Non-pigmented ciliary epithelial cell (primary cell): ENCODE data around the gene PSMB10.
A peak's percentile ranks its signal among the peaks of the same experiment; 100 is the strongest.
"Not testable (repeated sequence)": the region's sequence is repeated elsewhere in the genome, so short reads cannot be mapped to it uniquely, and the experiment has no call there.

Experiments used
- DNase-seq: peaks from one replicate; pipeline ENCODE4 v3.0.0-alpha.2; 2010; ENCODE audit warnings: low read depth

The PSMB10 gene

GRCh38 chr16:67942200-67942509 is 5.5 kb upstream of the PSMB10 start:
- DNase-seq: no peak

- DNase-seq: no peak
Observed at GRCh38 chr16:67941469-67942199, 5.0 kb upstream of the PSMB10 start.

GRCh38 chr16:67940446-67941089 is 3.9 kb upstream of the PSMB10 start:
- no peak for DNase-seq

DNA sequence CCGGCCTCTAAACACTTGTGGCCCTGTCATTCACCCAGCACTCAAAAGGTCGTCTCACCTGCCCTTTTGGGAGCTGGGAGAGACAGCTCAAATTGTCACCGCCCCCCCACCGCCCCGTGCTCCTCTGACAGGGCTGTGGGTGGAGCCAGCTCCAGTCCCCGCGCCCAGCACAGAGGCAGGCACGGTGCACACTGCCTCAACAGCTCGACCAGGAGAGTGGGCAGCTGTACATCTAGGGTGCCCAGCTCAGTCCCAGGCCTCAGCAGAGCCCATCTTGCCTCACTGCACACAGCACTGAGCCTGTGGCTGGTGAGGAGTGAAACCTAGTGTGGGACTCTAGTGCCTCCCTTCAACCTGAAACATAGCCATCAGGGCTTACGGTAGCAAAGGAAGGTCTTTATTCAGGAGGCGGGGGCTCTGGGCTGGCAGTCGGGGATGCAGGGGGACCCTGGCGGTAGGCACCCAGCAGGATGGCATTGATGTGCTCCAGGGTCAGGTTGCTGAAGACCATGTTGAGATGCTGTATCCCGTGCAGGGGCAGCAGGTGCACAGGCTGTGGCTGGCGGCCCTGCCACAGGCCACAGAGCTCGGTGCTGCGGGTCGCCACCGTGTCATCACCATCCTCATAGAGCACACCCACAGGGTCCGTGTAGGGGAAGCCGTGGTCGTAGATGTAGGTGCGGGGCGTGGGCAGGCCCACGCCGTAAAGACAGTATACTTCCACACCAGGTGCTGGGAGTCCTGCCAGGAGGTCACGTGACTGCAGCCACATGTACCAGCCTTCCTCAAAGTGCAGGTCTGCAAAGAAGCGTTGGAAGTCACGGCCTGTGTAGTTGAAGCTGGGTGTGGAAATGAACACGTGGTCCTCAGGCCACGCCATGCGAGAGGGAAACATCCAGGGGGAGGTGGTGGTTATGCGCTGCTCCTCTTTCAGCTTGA is 3.1 kb upstream of the PSMB10 start:
- DNase-seq: no peak

- DNase-seq: not testable (repeated sequence)
Observed at GRCh38 chr16:67937713-67938112, 1.1 kb upstream of the PSMB10 start.

DNA sequence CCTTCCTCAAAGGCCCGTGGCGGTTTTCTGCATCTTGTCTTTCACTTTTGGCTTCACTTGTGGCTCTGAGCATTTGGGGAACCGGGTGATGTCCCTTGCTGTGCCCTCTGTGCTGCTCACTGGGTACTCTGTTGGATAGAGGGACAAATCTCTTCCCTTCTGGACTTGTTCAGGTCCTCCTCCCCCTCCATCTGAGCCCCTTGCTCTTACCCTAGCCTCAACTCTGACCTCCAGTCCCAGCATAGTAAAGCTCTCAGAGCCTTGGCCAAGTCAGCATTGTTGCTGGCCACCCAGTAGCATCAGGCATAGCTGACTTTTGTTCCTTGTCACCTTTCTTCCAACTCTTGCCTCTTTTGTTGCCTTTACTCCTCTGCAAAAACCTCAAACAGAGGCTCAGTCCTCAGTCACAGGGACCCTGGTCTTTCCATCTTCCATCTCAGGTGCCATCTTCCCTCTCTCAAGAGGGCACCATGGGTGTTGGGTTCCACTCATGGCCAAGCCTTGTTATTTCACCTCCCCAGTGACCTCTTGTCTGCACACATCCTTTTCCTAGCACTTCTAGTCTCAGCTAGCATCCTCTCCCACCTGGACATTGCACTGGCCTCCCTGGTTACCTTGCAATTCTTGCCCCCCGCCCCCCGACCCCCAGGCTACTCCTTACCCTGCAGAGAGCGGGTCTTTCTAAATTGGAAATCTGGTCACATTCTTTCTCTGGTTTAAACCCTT is 393 bp upstream of the PSMB10 start:
- no peak for DNase-seq

- DNase-seq: peak; percentile 68
Observed at GRCh38 chr16:67935402-67936123, 1.1 kb downstream of the PSMB10 start.

DNA sequence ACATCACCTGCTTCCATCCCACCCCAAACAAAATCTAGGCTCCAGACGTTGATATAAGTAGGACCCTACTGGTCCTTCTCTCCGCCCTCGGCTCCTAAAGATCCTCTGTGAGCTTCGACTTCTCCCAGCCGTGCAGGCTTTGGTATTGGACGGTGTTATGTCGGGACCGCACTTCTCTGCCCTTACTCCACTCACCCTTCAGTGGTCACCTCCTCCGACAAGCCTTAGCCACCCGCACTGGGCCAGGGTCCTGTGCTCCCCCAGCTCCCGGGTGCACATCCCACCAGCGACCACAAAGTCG is 1.6 kb downstream of the PSMB10 start:
- DNase-seq: no peak

GRCh38 chr16:67934306-67935100 is 2.1 kb downstream of the PSMB10 start:
- no peak for DNase-seq

- DNase-seq: no peak
Observed at GRCh38 chr16:67933805-67934204, 2.8 kb downstream of the PSMB10 start.

DNA sequence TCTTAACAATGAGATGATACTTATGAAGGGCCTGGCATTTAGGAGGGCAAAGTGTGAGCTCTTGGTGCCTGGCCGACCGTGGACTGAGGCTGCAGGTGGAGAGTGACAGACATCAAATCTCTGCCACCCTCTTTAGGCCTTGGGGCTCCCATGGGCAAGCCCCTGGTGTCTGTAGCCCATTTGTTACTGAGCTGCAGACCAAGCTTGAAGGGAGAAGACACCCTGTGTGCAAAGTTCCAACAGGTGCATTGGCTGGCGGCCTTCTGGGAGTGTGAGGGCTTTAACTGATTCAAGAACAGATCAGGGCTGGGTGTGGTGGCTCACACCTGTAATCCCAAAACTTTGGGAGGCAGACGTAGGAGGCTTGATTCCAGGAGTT is 4.2 kb downstream of the PSMB10 start:
- no peak for DNase-seq

DNA sequence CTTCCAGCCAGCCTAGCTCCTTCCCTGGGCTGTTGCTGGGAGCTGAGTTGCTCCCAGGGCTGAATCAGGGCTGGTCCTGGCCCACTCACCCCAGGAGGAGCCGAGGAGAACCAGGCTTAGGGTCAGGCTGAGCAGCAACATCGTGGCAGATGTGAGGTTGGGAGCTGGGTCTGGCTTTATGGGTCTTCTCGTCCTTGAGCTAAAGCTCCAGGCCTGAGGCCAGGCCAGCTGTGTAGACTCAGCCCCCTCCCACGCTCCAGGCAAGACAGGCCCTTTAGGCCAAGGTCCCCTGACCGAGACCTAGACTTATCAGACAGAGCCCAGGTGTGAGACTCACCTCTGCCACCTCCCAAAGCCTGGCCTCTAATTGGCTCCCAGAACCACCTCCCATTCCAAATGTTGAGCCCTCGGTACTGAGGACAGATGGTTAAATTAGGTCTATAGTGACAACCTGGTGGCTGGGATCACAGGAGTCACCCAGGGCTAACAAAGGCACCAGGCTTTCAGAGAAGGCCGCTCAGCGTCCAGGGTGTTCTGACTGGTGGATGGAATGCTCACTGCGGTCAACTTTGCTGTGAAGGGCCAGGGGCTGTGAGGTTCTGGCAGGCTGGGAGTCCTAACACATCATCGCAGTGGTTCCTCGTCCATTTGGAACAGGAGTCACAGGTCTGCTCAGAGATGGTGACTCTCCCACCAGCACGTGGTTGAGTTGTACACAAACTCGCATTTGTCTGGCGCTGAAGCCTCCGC is 4.8 kb downstream of the PSMB10 start, which contains the start of gene CTRL:
CTRL (minus strand) TSS at position 151 of the 750 bp plus-strand sequence; CDS start at position 141, 10 bp downstream.
- DNase-seq: no peak

DNA sequence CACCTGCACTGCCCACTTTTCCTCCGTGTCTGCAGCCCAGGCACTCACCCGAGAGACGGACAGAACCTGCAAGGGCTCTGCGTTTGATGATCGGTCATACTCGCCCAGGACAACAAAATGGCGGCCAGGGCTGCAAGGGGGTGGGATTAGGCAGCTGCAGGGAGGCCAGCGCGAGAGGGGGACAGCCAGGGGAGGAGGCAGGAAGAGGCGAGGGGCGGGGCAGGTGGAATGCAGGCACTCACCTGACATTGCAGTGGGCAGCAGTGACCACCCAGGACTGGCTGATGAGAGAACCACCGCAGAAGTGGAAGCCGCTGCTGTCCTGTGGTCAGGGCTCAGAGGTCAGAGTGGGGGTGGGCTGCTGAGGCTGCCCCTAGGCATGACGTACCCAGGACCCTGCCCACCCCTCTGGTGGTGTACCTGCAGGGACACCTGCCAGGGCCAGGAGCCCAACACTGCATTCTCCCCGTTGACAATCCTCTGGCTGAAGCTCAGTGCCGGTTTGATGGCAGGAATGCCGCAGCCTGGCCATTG is 5.9 kb downstream of the PSMB10 start:
- no peak for DNase-seq

- no peak for DNase-seq
Observed at GRCh38 chr16:67930191-67930590, 6.5 kb downstream of the PSMB10 start.

GRCh38 chr16:67928561-67929364 is 7.9 kb downstream of the PSMB10 start:
- DNase-seq: no peak

- no peak for DNase-seq
Observed at GRCh38 chr16:67928147-67928546, 8.5 kb downstream of the PSMB10 start.

GRCh38 chr16:67927131-67927941 is 9.3 kb downstream of the PSMB10 start:
- DNase-seq: no peak

DNA sequence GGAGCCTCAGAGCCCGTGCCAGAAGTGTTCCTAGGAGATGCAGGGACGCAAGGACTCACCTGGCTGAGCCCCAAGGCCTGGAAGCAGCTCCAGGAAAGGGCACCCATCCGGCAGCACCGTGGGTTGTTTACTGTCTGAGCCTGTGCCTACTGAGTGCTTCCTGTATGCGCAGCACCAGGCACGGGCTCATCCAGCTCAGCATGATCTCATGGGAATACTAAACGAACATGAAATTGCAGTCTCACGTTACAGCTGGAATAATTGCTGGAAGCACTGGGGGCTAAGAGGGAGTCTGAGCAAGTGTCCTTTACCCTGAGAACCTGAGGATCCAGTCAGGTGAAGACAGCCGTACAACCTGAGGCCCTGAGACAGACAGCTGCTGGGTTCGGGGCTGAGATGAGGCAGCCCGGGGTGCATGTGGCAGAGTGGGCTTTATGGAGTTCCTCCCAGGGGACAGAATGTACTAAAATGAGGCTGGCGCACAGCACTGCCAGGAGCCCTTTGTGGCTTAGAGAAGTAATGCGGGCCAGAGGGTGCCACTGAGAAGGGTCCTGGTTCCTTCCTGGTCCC is 10.4 kb downstream of the PSMB10 start:
- DNase-seq: no peak
